Measurements from ENCODE around the gene CCL27.

GRCh38 chr9:34647084-34647403, 15.4 kb downstream of the CCL27 start:
- TF ChIP-seq REST (IDR thresholded peaks at IDR 0.05; ENCODE audit: insufficient read depth in 1 of 2, low read depth in 2 of 2, low read length in 2 of 2): no peak
- TF ChIP-seq SIN3A (IDR thresholded peaks at IDR 0.05; ENCODE audit: borderline replicate concordance, insufficient read depth, low read length): no peak
- no peak for TF ChIP-seq POLR2AphosphoS5 (IDR thresholded peaks at IDR 0.05; ENCODE audit: low read depth, low read length)
- no peak for TF ChIP-seq TAF1 (IDR thresholded peaks at IDR 0.05; ENCODE audit: borderline replicate concordance, insufficient read depth, low read length)
- TF ChIP-seq FOXP2 (optimal IDR thresholded peaks at IDR 0.05; ENCODE audit: borderline replicate concordance, extremely low read depth, extremely low read length, insufficient read depth): no peak

Data from PFSK-1 (cell line).